HEK293 (cell line): ENCODE data around the gene MTMR12.

Experiments
- GFI1B ChIP-seq: fragments of 450-650 bp; formaldehyde crosslinking; IDR thresholded peaks from 2 replicates; pipeline ENCODE4 v1.5.1; 2016; ENCODE audit warnings: missing biosample characterization, missing genetic modification characterization
- IKZF3 ChIP-seq: fragments of 450-650 bp; IDR thresholded peaks from 2 replicates; pipeline ENCODE4 v1.5.0; 2018; ENCODE audit warnings: missing biosample characterization, mild to moderate bottlenecking, missing genetic modification characterization, moderate library complexity
- KLF10 ChIP-seq: fragments of 450-650 bp; IDR thresholded peaks from 2 replicates; pipeline ENCODE4 v1.5.1; 2018; ENCODE audit warnings: missing biosample characterization, mild to moderate bottlenecking, missing genetic modification characterization
- MZF1 ChIP-seq: fragments of 450-650 bp; formaldehyde crosslinking; IDR thresholded peaks from 2 replicates; pipeline ENCODE4 v1.5.1; 2017; ENCODE audit warnings: missing biosample characterization, missing genetic modification characterization, borderline replicate concordance
- SP2 ChIP-seq: fragments of 450-650 bp; formaldehyde crosslinking; IDR thresholded peaks from 2 replicates; pipeline ENCODE4 v1.5.1; 2016; ENCODE audit warnings: missing biosample characterization, missing genetic modification characterization
- SP3 ChIP-seq: fragments of 450-650 bp; formaldehyde crosslinking; IDR thresholded peaks from 2 replicates; pipeline ENCODE4 v1.5.1; 2016; ENCODE audit warnings: missing biosample characterization, missing genetic modification characterization
- ZBTB17 ChIP-seq: fragments of 450-650 bp; formaldehyde crosslinking; IDR thresholded peaks from 2 replicates; pipeline ENCODE4 v1.5.1; 2016; ENCODE audit warnings: missing biosample characterization, missing genetic modification characterization
- ZBTB20 ChIP-seq: fragments of 450-650 bp; formaldehyde crosslinking; IDR thresholded peaks from 2 replicates; pipeline ENCODE4 v1.5.1; 2016; ENCODE audit warnings: missing biosample characterization, missing genetic modification characterization
- ZFP69B ChIP-seq: fragments of 450-650 bp; formaldehyde crosslinking; IDR thresholded peaks from 2 replicates; pipeline ENCODE4 v1.5.1; 2016; ENCODE audit warnings: missing biosample characterization, missing genetic modification characterization
- ZNF19 ChIP-seq: fragments of 450-650 bp; formaldehyde crosslinking; IDR thresholded peaks from 2 replicates; pipeline ENCODE4; 2016; ENCODE audit warnings: missing biosample characterization, missing genetic modification characterization, low read depth
- ZNF223 ChIP-seq: fragments of 450-650 bp; formaldehyde crosslinking; IDR thresholded peaks from 2 replicates; pipeline ENCODE4 v1.5.1; 2016; ENCODE audit warnings: missing biosample characterization, missing genetic modification characterization
- ZNF292 ChIP-seq: fragments of 450-650 bp; formaldehyde crosslinking; IDR thresholded peaks from 2 replicates; pipeline ENCODE4 v1.5.1; 2016; ENCODE audit warnings: low read depth, missing biosample characterization, missing genetic modification characterization, borderline replicate concordance
- ZNF335 ChIP-seq: fragments of 450-650 bp; formaldehyde crosslinking; conservative IDR thresholded peaks from 2 replicates; pipeline ENCODE4 v1.5.1; 2016; ENCODE audit warnings: missing biosample characterization, missing genetic modification characterization
- ZNF433 ChIP-seq: fragments of 450-650 bp; formaldehyde crosslinking; IDR thresholded peaks from 2 replicates; pipeline ENCODE4 v1.5.1; 2016; ENCODE audit warnings: missing biosample characterization, missing genetic modification characterization, low read depth
- ZNF670 ChIP-seq: fragments of 450-650 bp; formaldehyde crosslinking; IDR thresholded peaks from 2 replicates; pipeline ENCODE4 v1.5.1; 2016; ENCODE audit warnings: missing biosample characterization, missing genetic modification characterization, low read depth
- ZNF76 ChIP-seq: fragments of 450-650 bp; formaldehyde crosslinking; IDR thresholded peaks from 2 replicates; pipeline ENCODE4; 2016; ENCODE audit warnings: low read depth, missing biosample characterization, missing genetic modification characterization, borderline replicate concordance
- ZNF768 ChIP-seq: fragments of 450-650 bp; formaldehyde crosslinking; IDR thresholded peaks from 2 replicates; pipeline ENCODE4 v1.5.1; 2018; ENCODE audit warnings: missing biosample characterization, mild to moderate bottlenecking, missing genetic modification characterization
- ZNF791 ChIP-seq: fragments of 450-650 bp; formaldehyde crosslinking; IDR thresholded peaks from 2 replicates; pipeline ENCODE4 v1.5.1; 2016; ENCODE audit warnings: missing biosample characterization, missing genetic modification characterization
- TF ChIP-seq, protein P1 (sequence below): fragments of 450-650 bp; formaldehyde crosslinking; IDR thresholded peaks from 2 replicates; pipeline ENCODE4 v1.5.1; 2016; ENCODE audit warnings: missing biosample characterization, missing genetic modification characterization
- TF ChIP-seq, protein P2 (sequence below): fragments of 450-650 bp; formaldehyde crosslinking; IDR thresholded peaks from 2 replicates; pipeline ENCODE4 v1.5.1; 2016; ENCODE audit warnings: missing biosample characterization, missing genetic modification characterization, borderline replicate concordance
- TF ChIP-seq, protein P3 (sequence below): fragments of 450-650 bp; IDR thresholded peaks from 2 replicates; pipeline ENCODE4 v1.5.1; 2018; ENCODE audit warnings: missing biosample characterization, missing genetic modification characterization
- TF ChIP-seq, protein P4 (sequence below): fragments of 450-650 bp; formaldehyde crosslinking; IDR thresholded peaks from 2 replicates; pipeline ENCODE4 v1.5.1; 2016; ENCODE audit warnings: missing biosample characterization, missing genetic modification characterization, borderline replicate concordance
- TF ChIP-seq, protein P5 (sequence below): fragments of 450-650 bp; formaldehyde crosslinking; IDR thresholded peaks from 2 replicates; pipeline ENCODE4 v1.5.1; 2016; ENCODE audit warnings: missing biosample characterization, missing genetic modification characterization

The MTMR12 gene

DNA sequence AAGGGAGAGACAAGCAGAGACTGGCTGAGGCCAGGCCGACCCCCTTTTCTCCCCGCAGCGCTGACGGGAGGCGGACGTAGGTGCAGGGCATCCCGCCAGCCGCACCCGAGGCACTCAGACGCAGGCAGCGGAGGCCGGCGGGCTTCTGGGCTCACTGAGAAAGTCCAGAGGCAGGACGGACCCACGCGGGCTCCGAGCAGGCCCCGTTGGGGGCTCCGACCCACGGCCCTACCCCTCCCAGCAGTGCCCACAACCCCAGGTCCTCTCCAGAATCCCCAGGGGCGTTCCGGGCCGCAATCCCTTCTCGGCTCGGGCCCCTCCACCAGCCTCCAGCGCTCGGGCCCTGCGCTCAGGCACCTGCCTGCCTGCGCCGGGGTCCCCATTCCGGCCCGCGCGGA, 543 bp downstream of the MTMR12 start (continued):
- TF ChIP-seq ZNF19 (tag by site-specific recombination): no peak
- TF ChIP-seq KLF10: no peak
- no peak for TF ChIP-seq IKZF3 (tag by site-specific recombination)
- 0 out of 2 replicates have a peak, but pooled peaks have one; percentile 13 for TF ChIP-seq ZBTB17
- TF ChIP-seq ZFP69B (tag by site-specific recombination): no peak
- TF ChIP-seq SP3 (tag by site-specific recombination): no peak
- peak; percentile 82; the same call in 1 of the 2 replicates for TF ChIP-seq ZBTB20 (tag by site-specific recombination)
- TF ChIP-seq ZNF670 (tag by site-specific recombination): no peak
- no peak for TF ChIP-seq ZNF292
- TF ChIP-seq GFI1B (tag by site-specific recombination): no peak
- peak; percentile 52 for TF ChIP-seq SP2 (tag by site-specific recombination)
- TF ChIP-seq ZNF335 (tag by site-specific recombination): peak; percentile 96
- TF ChIP-seq ZNF76 (tag by site-specific recombination): 0 out of 2 replicates have a peak, but pooled peaks have one; percentile 60
- TF ChIP-seq MZF1 (tag by site-specific recombination): no peak; the same call in 1 of the 2 replicates
- TF ChIP-seq, protein P1, sequence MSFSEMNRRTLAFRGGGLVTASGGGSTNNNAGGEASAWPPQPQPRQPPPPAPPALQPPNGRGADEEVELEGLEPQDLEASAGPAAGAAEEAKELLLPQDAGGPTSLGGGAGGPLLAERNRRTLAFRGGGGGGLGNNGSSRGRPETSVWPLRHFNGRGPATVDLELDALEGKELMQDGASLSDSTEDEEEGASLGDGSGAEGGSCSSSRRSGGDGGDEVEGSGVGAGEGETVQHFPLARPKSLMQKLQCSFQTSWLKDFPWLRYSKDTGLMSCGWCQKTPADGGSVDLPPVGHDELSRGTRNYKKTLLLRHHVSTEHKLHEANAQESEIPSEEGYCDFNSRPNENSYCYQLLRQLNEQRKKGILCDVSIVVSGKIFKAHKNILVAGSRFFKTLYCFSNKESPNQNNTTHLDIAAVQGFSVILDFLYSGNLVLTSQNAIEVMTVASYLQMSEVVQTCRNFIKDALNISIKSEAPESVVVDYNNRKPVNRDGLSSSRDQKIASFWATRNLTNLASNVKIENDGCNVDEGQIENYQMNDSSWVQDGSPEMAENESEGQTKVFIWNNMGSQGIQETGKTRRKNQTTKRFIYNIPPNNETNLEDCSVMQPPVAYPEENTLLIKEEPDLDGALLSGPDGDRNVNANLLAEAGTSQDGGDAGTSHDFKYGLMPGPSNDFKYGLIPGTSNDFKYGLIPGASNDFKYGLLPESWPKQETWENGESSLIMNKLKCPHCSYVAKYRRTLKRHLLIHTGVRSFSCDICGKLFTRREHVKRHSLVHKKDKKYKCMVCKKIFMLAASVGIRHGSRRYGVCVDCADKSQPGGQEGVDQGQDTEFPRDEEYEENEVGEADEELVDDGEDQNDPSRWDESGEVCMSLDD: peak; percentile 59
- TF ChIP-seq, protein P2, sequence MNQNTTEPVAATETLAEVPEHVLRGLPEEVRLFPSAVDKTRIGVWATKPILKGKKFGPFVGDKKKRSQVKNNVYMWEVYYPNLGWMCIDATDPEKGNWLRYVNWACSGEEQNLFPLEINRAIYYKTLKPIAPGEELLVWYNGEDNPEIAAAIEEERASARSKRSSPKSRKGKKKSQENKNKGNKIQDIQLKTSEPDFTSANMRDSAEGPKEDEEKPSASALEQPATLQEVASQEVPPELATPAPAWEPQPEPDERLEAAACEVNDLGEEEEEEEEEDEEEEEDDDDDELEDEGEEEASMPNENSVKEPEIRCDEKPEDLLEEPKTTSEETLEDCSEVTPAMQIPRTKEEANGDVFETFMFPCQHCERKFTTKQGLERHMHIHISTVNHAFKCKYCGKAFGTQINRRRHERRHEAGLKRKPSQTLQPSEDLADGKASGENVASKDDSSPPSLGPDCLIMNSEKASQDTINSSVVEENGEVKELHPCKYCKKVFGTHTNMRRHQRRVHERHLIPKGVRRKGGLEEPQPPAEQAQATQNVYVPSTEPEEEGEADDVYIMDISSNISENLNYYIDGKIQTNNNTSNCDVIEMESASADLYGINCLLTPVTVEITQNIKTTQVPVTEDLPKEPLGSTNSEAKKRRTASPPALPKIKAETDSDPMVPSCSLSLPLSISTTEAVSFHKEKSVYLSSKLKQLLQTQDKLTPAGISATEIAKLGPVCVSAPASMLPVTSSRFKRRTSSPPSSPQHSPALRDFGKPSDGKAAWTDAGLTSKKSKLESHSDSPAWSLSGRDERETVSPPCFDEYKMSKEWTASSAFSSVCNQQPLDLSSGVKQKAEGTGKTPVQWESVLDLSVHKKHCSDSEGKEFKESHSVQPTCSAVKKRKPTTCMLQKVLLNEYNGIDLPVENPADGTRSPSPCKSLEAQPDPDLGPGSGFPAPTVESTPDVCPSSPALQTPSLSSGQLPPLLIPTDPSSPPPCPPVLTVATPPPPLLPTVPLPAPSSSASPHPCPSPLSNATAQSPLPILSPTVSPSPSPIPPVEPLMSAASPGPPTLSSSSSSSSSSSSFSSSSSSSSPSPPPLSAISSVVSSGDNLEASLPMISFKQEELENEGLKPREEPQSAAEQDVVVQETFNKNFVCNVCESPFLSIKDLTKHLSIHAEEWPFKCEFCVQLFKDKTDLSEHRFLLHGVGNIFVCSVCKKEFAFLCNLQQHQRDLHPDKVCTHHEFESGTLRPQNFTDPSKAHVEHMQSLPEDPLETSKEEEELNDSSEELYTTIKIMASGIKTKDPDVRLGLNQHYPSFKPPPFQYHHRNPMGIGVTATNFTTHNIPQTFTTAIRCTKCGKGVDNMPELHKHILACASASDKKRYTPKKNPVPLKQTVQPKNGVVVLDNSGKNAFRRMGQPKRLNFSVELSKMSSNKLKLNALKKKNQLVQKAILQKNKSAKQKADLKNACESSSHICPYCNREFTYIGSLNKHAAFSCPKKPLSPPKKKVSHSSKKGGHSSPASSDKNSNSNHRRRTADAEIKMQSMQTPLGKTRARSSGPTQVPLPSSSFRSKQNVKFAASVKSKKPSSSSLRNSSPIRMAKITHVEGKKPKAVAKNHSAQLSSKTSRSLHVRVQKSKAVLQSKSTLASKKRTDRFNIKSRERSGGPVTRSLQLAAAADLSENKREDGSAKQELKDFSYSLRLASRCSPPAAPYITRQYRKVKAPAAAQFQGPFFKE: no peak
- TF ChIP-seq, protein P3, sequence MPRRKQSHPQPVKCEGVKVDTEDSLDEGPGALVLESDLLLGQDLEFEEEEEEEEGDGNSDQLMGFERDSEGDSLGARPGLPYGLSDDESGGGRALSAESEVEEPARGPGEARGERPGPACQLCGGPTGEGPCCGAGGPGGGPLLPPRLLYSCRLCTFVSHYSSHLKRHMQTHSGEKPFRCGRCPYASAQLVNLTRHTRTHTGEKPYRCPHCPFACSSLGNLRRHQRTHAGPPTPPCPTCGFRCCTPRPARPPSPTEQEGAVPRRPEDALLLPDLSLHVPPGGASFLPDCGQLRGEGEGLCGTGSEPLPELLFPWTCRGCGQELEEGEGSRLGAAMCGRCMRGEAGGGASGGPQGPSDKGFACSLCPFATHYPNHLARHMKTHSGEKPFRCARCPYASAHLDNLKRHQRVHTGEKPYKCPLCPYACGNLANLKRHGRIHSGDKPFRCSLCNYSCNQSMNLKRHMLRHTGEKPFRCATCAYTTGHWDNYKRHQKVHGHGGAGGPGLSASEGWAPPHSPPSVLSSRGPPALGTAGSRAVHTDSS: no peak
- no peak for TF ChIP-seq ZNF768
- no peak for TF ChIP-seq ZNF433
- no peak for TF ChIP-seq ZNF791 (tag by site-specific recombination)
- TF ChIP-seq, protein P4, sequence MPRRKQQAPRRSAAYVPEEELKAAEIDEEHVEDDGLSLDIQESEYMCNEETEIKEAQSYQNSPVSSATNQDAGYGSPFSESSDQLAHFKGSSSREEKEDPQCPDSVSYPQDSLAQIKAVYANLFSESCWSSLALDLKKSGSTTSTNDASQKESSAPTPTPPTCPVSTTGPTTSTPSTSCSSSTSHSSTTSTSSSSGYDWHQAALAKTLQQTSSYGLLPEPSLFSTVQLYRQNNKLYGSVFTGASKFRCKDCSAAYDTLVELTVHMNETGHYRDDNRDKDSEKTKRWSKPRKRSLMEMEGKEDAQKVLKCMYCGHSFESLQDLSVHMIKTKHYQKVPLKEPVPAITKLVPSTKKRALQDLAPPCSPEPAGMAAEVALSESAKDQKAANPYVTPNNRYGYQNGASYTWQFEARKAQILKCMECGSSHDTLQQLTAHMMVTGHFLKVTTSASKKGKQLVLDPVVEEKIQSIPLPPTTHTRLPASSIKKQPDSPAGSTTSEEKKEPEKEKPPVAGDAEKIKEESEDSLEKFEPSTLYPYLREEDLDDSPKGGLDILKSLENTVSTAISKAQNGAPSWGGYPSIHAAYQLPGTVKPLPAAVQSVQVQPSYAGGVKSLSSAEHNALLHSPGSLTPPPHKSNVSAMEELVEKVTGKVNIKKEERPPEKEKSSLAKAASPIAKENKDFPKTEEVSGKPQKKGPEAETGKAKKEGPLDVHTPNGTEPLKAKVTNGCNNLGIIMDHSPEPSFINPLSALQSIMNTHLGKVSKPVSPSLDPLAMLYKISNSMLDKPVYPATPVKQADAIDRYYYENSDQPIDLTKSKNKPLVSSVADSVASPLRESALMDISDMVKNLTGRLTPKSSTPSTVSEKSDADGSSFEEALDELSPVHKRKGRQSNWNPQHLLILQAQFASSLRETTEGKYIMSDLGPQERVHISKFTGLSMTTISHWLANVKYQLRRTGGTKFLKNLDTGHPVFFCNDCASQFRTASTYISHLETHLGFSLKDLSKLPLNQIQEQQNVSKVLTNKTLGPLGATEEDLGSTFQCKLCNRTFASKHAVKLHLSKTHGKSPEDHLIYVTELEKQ (tag by site-specific recombination): no peak
- TF ChIP-seq ZNF223 (tag by site-specific recombination): peak; percentile 67; the same call in 1 of the 2 replicates
- TF ChIP-seq, protein P5, sequence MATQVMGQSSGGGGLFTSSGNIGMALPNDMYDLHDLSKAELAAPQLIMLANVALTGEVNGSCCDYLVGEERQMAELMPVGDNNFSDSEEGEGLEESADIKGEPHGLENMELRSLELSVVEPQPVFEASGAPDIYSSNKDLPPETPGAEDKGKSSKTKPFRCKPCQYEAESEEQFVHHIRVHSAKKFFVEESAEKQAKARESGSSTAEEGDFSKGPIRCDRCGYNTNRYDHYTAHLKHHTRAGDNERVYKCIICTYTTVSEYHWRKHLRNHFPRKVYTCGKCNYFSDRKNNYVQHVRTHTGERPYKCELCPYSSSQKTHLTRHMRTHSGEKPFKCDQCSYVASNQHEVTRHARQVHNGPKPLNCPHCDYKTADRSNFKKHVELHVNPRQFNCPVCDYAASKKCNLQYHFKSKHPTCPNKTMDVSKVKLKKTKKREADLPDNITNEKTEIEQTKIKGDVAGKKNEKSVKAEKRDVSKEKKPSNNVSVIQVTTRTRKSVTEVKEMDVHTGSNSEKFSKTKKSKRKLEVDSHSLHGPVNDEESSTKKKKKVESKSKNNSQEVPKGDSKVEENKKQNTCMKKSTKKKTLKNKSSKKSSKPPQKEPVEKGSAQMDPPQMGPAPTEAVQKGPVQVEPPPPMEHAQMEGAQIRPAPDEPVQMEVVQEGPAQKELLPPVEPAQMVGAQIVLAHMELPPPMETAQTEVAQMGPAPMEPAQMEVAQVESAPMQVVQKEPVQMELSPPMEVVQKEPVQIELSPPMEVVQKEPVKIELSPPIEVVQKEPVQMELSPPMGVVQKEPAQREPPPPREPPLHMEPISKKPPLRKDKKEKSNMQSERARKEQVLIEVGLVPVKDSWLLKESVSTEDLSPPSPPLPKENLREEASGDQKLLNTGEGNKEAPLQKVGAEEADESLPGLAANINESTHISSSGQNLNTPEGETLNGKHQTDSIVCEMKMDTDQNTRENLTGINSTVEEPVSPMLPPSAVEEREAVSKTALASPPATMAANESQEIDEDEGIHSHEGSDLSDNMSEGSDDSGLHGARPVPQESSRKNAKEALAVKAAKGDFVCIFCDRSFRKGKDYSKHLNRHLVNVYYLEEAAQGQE: peak; percentile 4; the same call in 1 of the 2 replicates
